ENCODE results near the gene EFCAB11.

The EFCAB11 gene

GRCh38 chr14:89814126-89814525 lies 140.4 kb downstream of the EFCAB11 start:
- Histone ChIP-seq H3K4me3 (ENCODE audit: insufficient read length, low read depth) (no peak overlapping the region), H3K27me3 (ENCODE audit: insufficient read depth, insufficient read length) (no peaks in the 10 kb centered on the region), H3K9ac (ENCODE audit: insufficient read length, low read depth) (no peak overlapping the region), H3K4me1 (ENCODE audit: insufficient read depth, insufficient read length) (no peaks in the 10 kb centered on the region), H3K36me3 (ENCODE audit: insufficient read depth, insufficient read length, low read length) (no peaks in the 10 kb centered on the region), H3K9me3 (ENCODE audit: insufficient read depth, low read length) (no peaks in the 10 kb centered on the region)
- DNase-seq (ENCODE audit: low read depth, low spot score) = no peak
- TF ChIP-seq ZNF274 (IDR thresholded peaks at IDR 0.05; ENCODE audit: low read depth, low read length) (no peak), YY1 (IDR thresholded peaks at IDR 0.05; ENCODE audit: insufficient read depth, insufficient read length) (no peak), SUZ12 (IDR thresholded peaks at IDR 0.05; ENCODE audit: extremely low read depth, insufficient read depth, insufficient read length) (no peak)

GRCh38 chr14:89813617-89814031 lies 140.9 kb downstream of the EFCAB11 start:
- Histone ChIP-seq H3K27me3 (ENCODE audit: insufficient read depth, insufficient read length) (no peaks in the 10 kb centered on the region), H3K4me3 (ENCODE audit: insufficient read length, low read depth) (no peak overlapping the region), H3K9me3 (ENCODE audit: insufficient read depth, low read length) (no peaks in the 10 kb centered on the region), H3K4me1 (ENCODE audit: insufficient read depth, insufficient read length) (no peaks in the 10 kb centered on the region), H3K36me3 (ENCODE audit: insufficient read depth, insufficient read length, low read length) (no peaks in the 10 kb centered on the region), H3K9ac (ENCODE audit: insufficient read length, low read depth) (no peak overlapping the region)
- no peak for DNase-seq (ENCODE audit: low read depth, low spot score)
- TF ChIP-seq ZNF274 (IDR thresholded peaks at IDR 0.05; ENCODE audit: low read depth, low read length) = no peak
- no peak for TF ChIP-seq SUZ12 (IDR thresholded peaks at IDR 0.05; ENCODE audit: extremely low read depth, insufficient read depth, insufficient read length)
- no peak for TF ChIP-seq YY1 (IDR thresholded peaks at IDR 0.05; ENCODE audit: insufficient read depth, insufficient read length)

- H3K36me3 ChIP-seq (ENCODE audit: insufficient read depth, insufficient read length, low read length) = no peaks in the 10 kb centered on the region
- H3K4me1 ChIP-seq (ENCODE audit: insufficient read depth, insufficient read length) = no peaks in the 10 kb centered on the region
- no peaks in the 10 kb centered on the region for H3K9me3 ChIP-seq (ENCODE audit: insufficient read depth, low read length)
- H3K4me3 ChIP-seq (ENCODE audit: insufficient read length, low read depth) = no peak overlapping the region
- no peak overlapping the region for H3K9ac ChIP-seq (ENCODE audit: insufficient read length, low read depth)
- DNase-seq (ENCODE audit: low read depth, low spot score) = no peak
- H3K27me3 ChIP-seq (ENCODE audit: insufficient read depth, insufficient read length) = no peaks in the 10 kb centered on the region
- TF ChIP-seq SUZ12 (IDR thresholded peaks at IDR 0.05; ENCODE audit: extremely low read depth, insufficient read depth, insufficient read length) (no peak), YY1 (IDR thresholded peaks at IDR 0.05; ENCODE audit: insufficient read depth, insufficient read length) (no peak), ZNF274 (IDR thresholded peaks at IDR 0.05; ENCODE audit: low read depth, low read length) (no peak)
Observed at GRCh38 chr14:89811954-89812575, 142.5 kb downstream of the EFCAB11 start.

- H3K4me1 ChIP-seq (ENCODE audit: insufficient read depth, insufficient read length) = no peaks in the 10 kb centered on the region
- no peak overlapping the region for H3K9ac ChIP-seq (ENCODE audit: insufficient read length, low read depth)
- no peaks in the 10 kb centered on the region for H3K27me3 ChIP-seq (ENCODE audit: insufficient read depth, insufficient read length)
- H3K9me3 ChIP-seq (ENCODE audit: insufficient read depth, low read length) = no peaks in the 10 kb centered on the region
- H3K4me3 ChIP-seq (ENCODE audit: insufficient read length, low read depth) = no peak overlapping the region
- no peak for TF ChIP-seq ZNF274 (IDR thresholded peaks at IDR 0.05; ENCODE audit: low read depth, low read length)
- no peak for TF ChIP-seq YY1 (IDR thresholded peaks at IDR 0.05; ENCODE audit: insufficient read depth, insufficient read length)
- TF ChIP-seq SUZ12 (IDR thresholded peaks at IDR 0.05; ENCODE audit: extremely low read depth, insufficient read depth, insufficient read length) = no peak
- no peaks in the 10 kb centered on the region for H3K36me3 ChIP-seq (ENCODE audit: insufficient read depth, insufficient read length, low read length)
- no peak for DNase-seq (ENCODE audit: low read depth, low spot score)
Observed at GRCh38 chr14:89810101-89810500, 144.4 kb downstream of the EFCAB11 start.

GRCh38 chr14:89807892-89808291 lies 146.6 kb downstream of the EFCAB11 start:
- Histone ChIP-seq H3K4me3 (ENCODE audit: insufficient read length, low read depth) (no peak overlapping the region), H3K9me3 (ENCODE audit: insufficient read depth, low read length) (no peaks in the 10 kb centered on the region), H3K4me1 (ENCODE audit: insufficient read depth, insufficient read length) (no peaks in the 10 kb centered on the region), H3K9ac (ENCODE audit: insufficient read length, low read depth) (no peak overlapping the region), H3K27me3 (ENCODE audit: insufficient read depth, insufficient read length) (no peaks in the 10 kb centered on the region), H3K36me3 (ENCODE audit: insufficient read depth, insufficient read length, low read length) (no peaks in the 10 kb centered on the region)
- no peak for TF ChIP-seq YY1 (IDR thresholded peaks at IDR 0.05; ENCODE audit: insufficient read depth, insufficient read length)
- no peak for TF ChIP-seq ZNF274 (IDR thresholded peaks at IDR 0.05; ENCODE audit: low read depth, low read length)
- no peak for TF ChIP-seq SUZ12 (IDR thresholded peaks at IDR 0.05; ENCODE audit: extremely low read depth, insufficient read depth, insufficient read length)
- DNase-seq (ENCODE audit: low read depth, low spot score) = no peak

GRCh38 chr14:89807151-89807550 lies 147.4 kb downstream of the EFCAB11 start:
- Histone ChIP-seq H3K9me3 (ENCODE audit: insufficient read depth, low read length) (no peaks in the 10 kb centered on the region), H3K9ac (ENCODE audit: insufficient read length, low read depth) (no peak overlapping the region), H3K4me1 (ENCODE audit: insufficient read depth, insufficient read length) (no peaks in the 10 kb centered on the region), H3K4me3 (ENCODE audit: insufficient read length, low read depth) (no peak overlapping the region), H3K27me3 (ENCODE audit: insufficient read depth, insufficient read length) (no peaks in the 10 kb centered on the region), H3K36me3 (ENCODE audit: insufficient read depth, insufficient read length, low read length) (no peaks in the 10 kb centered on the region)
- DNase-seq (ENCODE audit: low read depth, low spot score) = no peak
- TF ChIP-seq ZNF274 (IDR thresholded peaks at IDR 0.05; ENCODE audit: low read depth, low read length) (no peak), YY1 (IDR thresholded peaks at IDR 0.05; ENCODE audit: insufficient read depth, insufficient read length) (no peak), SUZ12 (IDR thresholded peaks at IDR 0.05; ENCODE audit: extremely low read depth, insufficient read depth, insufficient read length) (no peak)

GRCh38 chr14:89806451-89806850 lies 148.1 kb downstream of the EFCAB11 start:
- Histone ChIP-seq H3K4me1 (ENCODE audit: insufficient read depth, insufficient read length) (no peaks in the 10 kb centered on the region), H3K9ac (ENCODE audit: insufficient read length, low read depth) (no peak overlapping the region), H3K9me3 (ENCODE audit: insufficient read depth, low read length) (no peaks in the 10 kb centered on the region), H3K4me3 (ENCODE audit: insufficient read length, low read depth) (no peak overlapping the region), H3K27me3 (ENCODE audit: insufficient read depth, insufficient read length) (no peaks in the 10 kb centered on the region), H3K36me3 (ENCODE audit: insufficient read depth, insufficient read length, low read length) (no peaks in the 10 kb centered on the region)
- no peak for DNase-seq (ENCODE audit: low read depth, low spot score)
- TF ChIP-seq YY1 (IDR thresholded peaks at IDR 0.05; ENCODE audit: insufficient read depth, insufficient read length) (no peak), ZNF274 (IDR thresholded peaks at IDR 0.05; ENCODE audit: low read depth, low read length) (no peak), SUZ12 (IDR thresholded peaks at IDR 0.05; ENCODE audit: extremely low read depth, insufficient read depth, insufficient read length) (no peak)
